ENCODE results near the gene CACFD1. TPM values are rescaled to one million over a fixed set of nuclear protein-coding genes. Genes with fewer than 3 reads are reported as not detected.

CACFD1 gene
- total RNA-seq: 10 to 100 TPM in 1 of 4 donors, 1 to 10 TPM in 3; 6.7 to 13.4 (median 8.9) TPM
- polyA plus RNA-seq: 10 to 100 TPM; 21.0 to 44.6 (median 29.6) TPM

DNA sequence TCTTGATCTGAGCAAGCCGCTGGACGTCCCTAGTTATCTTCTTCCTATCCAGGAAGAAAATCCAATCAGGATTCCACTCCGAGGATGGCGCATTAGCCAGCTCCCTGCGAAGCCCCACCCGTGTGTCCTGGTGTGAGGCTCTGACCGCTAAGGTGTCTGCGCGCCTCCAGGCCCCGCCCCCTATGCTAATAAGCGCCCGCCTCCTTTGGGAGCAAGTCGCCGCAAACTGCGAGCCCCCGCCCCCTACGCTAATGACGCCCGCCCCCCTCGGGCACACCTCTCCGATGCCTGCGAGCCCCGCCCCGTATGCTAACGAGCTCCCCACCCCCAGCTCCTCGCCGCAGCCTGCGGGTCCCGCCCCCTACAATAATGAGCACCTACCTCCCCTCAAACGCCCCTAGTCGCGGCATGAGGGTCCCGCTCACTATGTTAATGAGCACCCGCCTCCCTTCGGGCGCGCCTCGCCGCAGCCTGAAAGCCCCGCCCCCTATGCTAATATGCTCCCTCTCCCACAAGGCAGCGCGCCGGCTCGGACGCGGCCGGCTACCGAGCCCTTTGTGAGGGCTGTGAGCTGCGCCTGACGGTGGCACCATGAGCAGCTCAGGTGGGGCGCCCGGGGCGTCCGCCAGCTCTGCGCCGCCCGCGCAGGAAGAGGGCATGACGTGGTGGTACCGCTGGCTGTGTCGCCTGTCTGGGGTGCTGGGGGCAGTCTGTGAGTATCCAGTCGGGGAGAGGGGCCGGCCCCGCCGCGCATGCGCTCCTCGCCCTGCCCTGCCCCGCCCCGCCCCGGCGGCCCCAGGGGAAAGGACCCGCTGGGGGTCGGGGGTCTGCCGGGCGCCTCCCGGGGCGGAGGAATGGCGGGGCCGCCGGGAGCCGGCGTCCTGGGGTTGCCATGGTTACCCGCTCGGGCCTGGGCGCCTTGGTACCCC, at the start of gene CACFD1:
CACFD1 (plus strand) TSS at position 503 of the 929 bp plus-strand sequence; CDS start at position 592, 89 bp downstream.
- Histone ChIP-seq H3K27me3 (no peaks in the 10 kb centered on the region), H3K36me3 (peaks cover 0 to 9% (median 0%) of the 10 kb centered on the region in 4 donors), H3K4me1 (peaks cover 0 to 21% (median 18%) of the 10 kb centered on the region in 4 donors), H3K27ac (peak within 1 kb of the TSS; percentile 92 to 97 (median 95)), H3K9me3 (no peaks in the 10 kb centered on the region), H3K4me3 (peak within 1 kb of the TSS; percentile 66 to 91 (median 84))
- intact Hi-C loops (cut with DNase I): loop anchor here (2.0 to 5.0 kb wide), 4 partner anchors 19 to 112 kb away; partner anchors contain the start of genes MED22, REXO4, RPL7A and SLC2A6
- WGBS, 2 donors: 1% methylated on average over 86 of the region's 86 CpGs
- TF ChIP-seq, protein P1, sequence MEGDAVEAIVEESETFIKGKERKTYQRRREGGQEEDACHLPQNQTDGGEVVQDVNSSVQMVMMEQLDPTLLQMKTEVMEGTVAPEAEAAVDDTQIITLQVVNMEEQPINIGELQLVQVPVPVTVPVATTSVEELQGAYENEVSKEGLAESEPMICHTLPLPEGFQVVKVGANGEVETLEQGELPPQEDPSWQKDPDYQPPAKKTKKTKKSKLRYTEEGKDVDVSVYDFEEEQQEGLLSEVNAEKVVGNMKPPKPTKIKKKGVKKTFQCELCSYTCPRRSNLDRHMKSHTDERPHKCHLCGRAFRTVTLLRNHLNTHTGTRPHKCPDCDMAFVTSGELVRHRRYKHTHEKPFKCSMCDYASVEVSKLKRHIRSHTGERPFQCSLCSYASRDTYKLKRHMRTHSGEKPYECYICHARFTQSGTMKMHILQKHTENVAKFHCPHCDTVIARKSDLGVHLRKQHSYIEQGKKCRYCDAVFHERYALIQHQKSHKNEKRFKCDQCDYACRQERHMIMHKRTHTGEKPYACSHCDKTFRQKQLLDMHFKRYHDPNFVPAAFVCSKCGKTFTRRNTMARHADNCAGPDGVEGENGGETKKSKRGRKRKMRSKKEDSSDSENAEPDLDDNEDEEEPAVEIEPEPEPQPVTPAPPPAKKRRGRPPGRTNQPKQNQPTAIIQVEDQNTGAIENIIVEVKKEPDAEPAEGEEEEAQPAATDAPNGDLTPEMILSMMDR (IDR thresholded peaks at IDR 0.05): no peak
- peak; percentile 78 to 93 (median 90) for TF ChIP-seq POLR2AphosphoS5 (IDR thresholded peaks at IDR 0.05)
- peak; percentile 81 to 88 for TF ChIP-seq POLR2A (IDR thresholded peaks at IDR 0.05)
- DNase-seq: peak; percentile 99

DNA sequence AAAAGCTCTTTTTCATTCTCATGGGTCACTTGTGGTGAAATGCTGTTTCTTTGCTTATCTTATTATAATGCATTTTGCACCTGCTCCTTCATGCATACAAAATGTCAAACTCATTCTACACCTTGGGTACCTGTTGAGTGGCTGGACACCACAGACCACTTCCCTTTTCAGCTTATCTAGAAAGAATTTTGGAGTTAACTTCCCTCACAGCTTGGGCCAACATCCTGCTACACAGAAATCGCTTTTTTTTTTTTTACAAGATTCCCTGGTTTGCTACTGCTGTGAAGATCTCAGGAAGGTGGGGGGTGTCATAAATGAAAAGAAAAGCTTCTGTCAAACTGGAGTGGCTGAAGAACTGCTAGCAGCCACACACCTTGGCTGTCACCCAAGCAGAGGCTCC, 44.6 kb upstream of the CACFD1 start:
- H3K36me3 ChIP-seq: peaks cover 8 to 54% (median 30%) of the 10 kb centered on the region in 4 donors
- peaks cover 0 to 31% (median 23%) of the 10 kb centered on the region in 4 donors for H3K4me1 ChIP-seq

DNA sequence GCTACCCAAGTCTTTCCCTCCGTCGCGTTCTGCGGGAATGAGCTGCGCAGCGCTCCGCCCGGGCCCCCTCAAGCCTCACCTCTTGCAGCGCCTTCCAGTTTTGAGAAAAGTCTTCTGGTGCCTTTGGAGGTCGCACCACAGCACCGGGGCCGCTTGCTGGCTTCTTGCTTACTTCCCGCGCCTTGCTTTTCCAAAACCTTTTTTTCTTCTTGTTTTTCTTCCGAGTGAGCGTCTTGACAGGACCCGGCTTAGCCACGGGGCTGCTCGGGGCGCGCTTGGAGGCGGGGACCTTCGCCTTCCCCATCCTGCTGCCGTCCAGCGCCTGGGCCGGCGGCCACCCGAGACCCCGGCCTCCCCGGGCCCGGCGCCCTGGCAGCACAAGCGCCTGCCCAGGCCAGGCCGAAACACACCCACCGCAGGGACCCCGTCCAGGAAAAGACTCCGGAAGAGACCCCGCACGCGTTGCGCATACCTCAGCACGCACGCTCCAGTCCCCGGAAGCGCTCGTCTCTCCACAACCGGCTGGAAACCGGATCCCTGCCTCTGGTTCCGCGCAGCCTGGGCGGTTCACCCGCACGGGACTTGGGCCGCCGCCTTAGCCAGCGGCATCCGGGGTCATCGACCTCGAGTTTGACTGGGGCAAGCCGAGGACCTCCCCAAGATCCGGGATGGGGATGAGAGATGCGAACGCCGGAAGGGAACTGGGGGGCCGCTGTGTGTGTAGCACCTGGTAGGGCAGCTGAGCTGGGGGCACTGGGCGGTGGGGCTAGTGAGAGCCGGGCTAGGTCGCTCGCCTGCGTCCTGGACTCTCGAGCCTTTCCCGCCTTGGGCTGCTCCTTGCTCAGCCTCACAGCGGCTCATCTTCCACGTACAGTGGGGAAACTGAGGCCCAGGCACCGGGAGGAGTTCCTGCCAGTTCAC, 42.0 kb upstream of the CACFD1 start, which contains the start of gene REXO4:
REXO4 (minus strand) TSS at position 470 of the 921 bp plus-strand sequence; CDS start at position 304, 166 bp downstream.
- 2% methylated on average over 75 of the region's 75 CpGs for WGBS, 2 donors
- intact Hi-C loops (cut with DNase I): loop anchor here (2.0 to 10.0 kb wide), 4 partner anchors 40 to 317 kb away; partner anchors contain the start of genes CACFD1, SARDH, SLC2A6 and STKLD1

More for the DNA sequence above, 44.6 kb upstream of the CACFD1 start:
- Histone ChIP-seq H3K4me3 (no peak overlapping the region), H3K9me3 (no peaks in the 10 kb centered on the region), H3K27me3 (no peaks in the 10 kb centered on the region), H3K27ac (no peak overlapping the region)
- WGBS, 2 donors: 69 to 78% methylated on average over 1 of the region's 1 CpG
- no peak for TF ChIP-seq POLR2AphosphoS5 (IDR thresholded peaks at IDR 0.05)
- no peak for TF ChIP-seq EP300 (IDR thresholded peaks at IDR 0.05)
- TF ChIP-seq, protein P1 (IDR thresholded peaks at IDR 0.05): no peak
- no peak for TF ChIP-seq POLR2A (IDR thresholded peaks at IDR 0.05)
- no peak for DNase-seq
- intact Hi-C loops (cut with DNase I): loop anchor here (5.0 to 10.0 kb wide), 3 partner anchors 38 to 320 kb away; partner anchors contain the start of genes SARDH, SLC2A6, STKLD1 and SURF4

DNA sequence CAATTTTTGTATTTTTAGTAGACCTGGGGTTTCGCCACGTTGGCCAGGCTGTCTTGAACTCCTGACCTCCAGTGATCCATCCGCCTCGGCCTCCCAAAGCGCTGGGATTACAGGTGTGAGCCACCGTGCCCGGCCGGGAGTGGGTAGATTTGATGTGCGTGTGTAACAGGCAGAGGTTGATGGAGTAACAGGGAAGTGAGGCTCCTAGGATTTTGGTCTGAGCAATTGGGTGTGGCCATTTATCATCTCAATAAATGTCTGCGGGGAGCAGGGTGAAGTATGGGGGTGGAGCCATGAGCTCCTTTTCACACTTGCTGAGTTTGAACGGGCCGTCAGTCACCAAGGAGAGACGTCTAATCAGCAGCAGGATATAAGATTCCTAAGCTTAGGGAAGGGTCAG, 40.8 kb upstream of the CACFD1 start:
- Histone ChIP-seq H3K36me3 (peaks cover 0 to 16% (median 3%) of the 10 kb centered on the region in 4 donors), H3K27ac (peak overlapping the region in 2 of 4 donors; percentile 84 to 87), H3K9me3 (no peaks in the 10 kb centered on the region), H3K27me3 (peaks cover 0 to 7% (median 0%) of the 10 kb centered on the region in 3 donors), H3K4me1 (peaks cover 0 to 31% (median 23%) of the 10 kb centered on the region in 4 donors), H3K4me3 (no peak overlapping the region)
- TF ChIP-seq POLR2AphosphoS5 (IDR thresholded peaks at IDR 0.05) (no peak), EP300 (IDR thresholded peaks at IDR 0.05) (no peak), POLR2A (IDR thresholded peaks at IDR 0.05) (no peak)
- TF ChIP-seq, protein P1 (IDR thresholded peaks at IDR 0.05): no peak
- intact Hi-C loops (cut with DNase I): loop anchor here (2.0 to 10.0 kb wide), 4 partner anchors 40 to 316 kb away; partner anchors contain the start of genes CACFD1, SARDH, SLC2A6 and STKLD1
- WGBS, 2 donors: 15 to 61% methylated on average over 13 of the region's 13 CpGs
- no peak for DNase-seq

More for the DNA sequence above, 42.0 kb upstream of the CACFD1 start, which contains the start of gene REXO4:
- no peaks in the 10 kb centered on the region for H3K27me3 ChIP-seq
- peak; percentile 90 for DNase-seq
- TF ChIP-seq POLR2AphosphoS5 (IDR thresholded peaks at IDR 0.05): peak; percentile 39 to 69 (median 52)
- no peak for TF ChIP-seq EP300 (IDR thresholded peaks at IDR 0.05)
- H3K4me3 ChIP-seq: peak within 1 kb of the TSS; percentile 65 to 88 (median 71)
- peak within 1 kb of the TSS; percentile 81 to 87 (median 84) for H3K27ac ChIP-seq
- H3K36me3 ChIP-seq: peaks cover 0 to 28% (median 7%) of the 10 kb centered on the region in 4 donors
- peaks cover 0 to 31% (median 23%) of the 10 kb centered on the region in 4 donors for H3K4me1 ChIP-seq
- no peaks in the 10 kb centered on the region for H3K9me3 ChIP-seq

Measured in sigmoid colon (tissue), 7 donors.